ENCODE measurements around the gene ADAMTS13. TPM values are rescaled to one million over a fixed set of nuclear protein-coding genes. Genes with fewer than 3 reads are reported as not detected.

The ADAMTS13 gene
- total RNA-seq, 3 donors from 2014 or later (not counting 1 experiment from before 2014, with no cell fraction given): 2.3 to 3.0 (median 2.8) TPM

DNA sequence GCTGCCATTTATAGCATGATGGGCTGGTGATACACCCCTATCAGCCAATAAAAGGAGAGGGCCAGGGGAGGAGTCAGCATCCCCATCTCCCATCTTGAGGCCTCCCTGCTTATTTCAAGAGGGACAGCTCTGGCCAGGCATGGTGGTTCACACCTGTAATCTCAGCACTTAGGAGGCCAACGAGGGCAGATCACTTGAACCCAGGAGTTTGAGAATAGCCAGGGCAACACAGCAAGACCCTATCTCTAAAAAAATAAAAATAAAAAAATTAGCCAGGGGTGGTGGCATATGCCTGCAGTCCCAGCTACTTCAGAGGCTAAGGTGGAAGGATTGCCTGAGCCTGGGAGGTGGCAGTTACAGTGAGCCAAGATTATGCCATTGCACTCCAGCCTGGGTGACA, 14.1 kb upstream of the ADAMTS13 start:
- DNase-seq: no peak
- H3K27ac ChIP-seq (ENCODE audit: low read length): no peak overlapping the region

DNA sequence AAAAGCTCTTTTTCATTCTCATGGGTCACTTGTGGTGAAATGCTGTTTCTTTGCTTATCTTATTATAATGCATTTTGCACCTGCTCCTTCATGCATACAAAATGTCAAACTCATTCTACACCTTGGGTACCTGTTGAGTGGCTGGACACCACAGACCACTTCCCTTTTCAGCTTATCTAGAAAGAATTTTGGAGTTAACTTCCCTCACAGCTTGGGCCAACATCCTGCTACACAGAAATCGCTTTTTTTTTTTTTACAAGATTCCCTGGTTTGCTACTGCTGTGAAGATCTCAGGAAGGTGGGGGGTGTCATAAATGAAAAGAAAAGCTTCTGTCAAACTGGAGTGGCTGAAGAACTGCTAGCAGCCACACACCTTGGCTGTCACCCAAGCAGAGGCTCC, 7.0 kb upstream of the ADAMTS13 start:
- Mint-ChIP-seq H3K27ac (peak overlapping the region in 1 of 2 donors; percentile 36), H3K4me3 (no peak overlapping the region), H3K4me1 (peaks cover 44 to 58% of the 10 kb centered on the region in 2 donors), H3K9me3 (no peaks in the 10 kb centered on the region), H3K27me3 (ENCODE audit: low read depth in 2 of 2) (no peaks in the 10 kb centered on the region), H3K36me3 (peaks cover 9% of the 10 kb centered on the region)
- peaks cover 30% of the 10 kb centered on the region for H3K4me1 ChIP-seq (ENCODE audit: control insufficient read depth, insufficient read depth, low read length)
- no CpG with 5 or more reads among the region's 1 CpG for WGBS (ENCODE audit: insufficient coverage)
- ATAC-seq: no peak
- H3K9me3 ChIP-seq (ENCODE audit: control insufficient read depth, insufficient read depth, low read length): no peaks in the 10 kb centered on the region
- H3K27me3 ChIP-seq (ENCODE audit: control insufficient read depth, insufficient read depth, low read length): no peaks in the 10 kb centered on the region
- TF ChIP-seq, protein P1, sequence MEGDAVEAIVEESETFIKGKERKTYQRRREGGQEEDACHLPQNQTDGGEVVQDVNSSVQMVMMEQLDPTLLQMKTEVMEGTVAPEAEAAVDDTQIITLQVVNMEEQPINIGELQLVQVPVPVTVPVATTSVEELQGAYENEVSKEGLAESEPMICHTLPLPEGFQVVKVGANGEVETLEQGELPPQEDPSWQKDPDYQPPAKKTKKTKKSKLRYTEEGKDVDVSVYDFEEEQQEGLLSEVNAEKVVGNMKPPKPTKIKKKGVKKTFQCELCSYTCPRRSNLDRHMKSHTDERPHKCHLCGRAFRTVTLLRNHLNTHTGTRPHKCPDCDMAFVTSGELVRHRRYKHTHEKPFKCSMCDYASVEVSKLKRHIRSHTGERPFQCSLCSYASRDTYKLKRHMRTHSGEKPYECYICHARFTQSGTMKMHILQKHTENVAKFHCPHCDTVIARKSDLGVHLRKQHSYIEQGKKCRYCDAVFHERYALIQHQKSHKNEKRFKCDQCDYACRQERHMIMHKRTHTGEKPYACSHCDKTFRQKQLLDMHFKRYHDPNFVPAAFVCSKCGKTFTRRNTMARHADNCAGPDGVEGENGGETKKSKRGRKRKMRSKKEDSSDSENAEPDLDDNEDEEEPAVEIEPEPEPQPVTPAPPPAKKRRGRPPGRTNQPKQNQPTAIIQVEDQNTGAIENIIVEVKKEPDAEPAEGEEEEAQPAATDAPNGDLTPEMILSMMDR (IDR thresholded peaks at IDR 0.05): no peak
- intact Hi-C loops (cut with micrococcal nuclease): no loop called here
- no peak for DNase-seq
- no peak overlapping the region for H3K4me3 ChIP-seq (ENCODE audit: low read length)
- H3K27ac ChIP-seq (ENCODE audit: low read length): no peak overlapping the region
- peaks cover 43% of the 10 kb centered on the region for H3K36me3 ChIP-seq (ENCODE audit: control insufficient read depth, insufficient read depth, low read length)

More for the DNA sequence above, 14.1 kb upstream of the ADAMTS13 start:
- Histone ChIP-seq H3K27me3 (ENCODE audit: control insufficient read depth, insufficient read depth, low read length) (no peaks in the 10 kb centered on the region), H3K4me3 (ENCODE audit: low read length) (no peak overlapping the region), H3K9me3 (ENCODE audit: control insufficient read depth, insufficient read depth, low read length) (no peaks in the 10 kb centered on the region), H3K36me3 (ENCODE audit: control insufficient read depth, insufficient read depth, low read length) (peaks cover 67% of the 10 kb centered on the region), H3K4me1 (ENCODE audit: control insufficient read depth, insufficient read depth, low read length) (no peaks in the 10 kb centered on the region)
- no peak overlapping the region for H3K27ac Mint-ChIP-seq
- H3K9me3 Mint-ChIP-seq: no peaks in the 10 kb centered on the region
- TF ChIP-seq, protein P1 (IDR thresholded peaks at IDR 0.05): no peak
- no peaks in the 10 kb centered on the region for H3K27me3 Mint-ChIP-seq (ENCODE audit: low read depth in 2 of 2)
- no peak overlapping the region for H3K4me3 Mint-ChIP-seq
- 100% methylated on average over 1 of the region's 1 CpG for WGBS (ENCODE audit: insufficient coverage)
- H3K4me1 Mint-ChIP-seq: peaks cover 0 to 5% of the 10 kb centered on the region in 2 donors
- peaks cover 14% of the 10 kb centered on the region for H3K36me3 Mint-ChIP-seq
- ATAC-seq: no peak
- intact Hi-C loops (cut with micrococcal nuclease): no loop called here

DNA sequence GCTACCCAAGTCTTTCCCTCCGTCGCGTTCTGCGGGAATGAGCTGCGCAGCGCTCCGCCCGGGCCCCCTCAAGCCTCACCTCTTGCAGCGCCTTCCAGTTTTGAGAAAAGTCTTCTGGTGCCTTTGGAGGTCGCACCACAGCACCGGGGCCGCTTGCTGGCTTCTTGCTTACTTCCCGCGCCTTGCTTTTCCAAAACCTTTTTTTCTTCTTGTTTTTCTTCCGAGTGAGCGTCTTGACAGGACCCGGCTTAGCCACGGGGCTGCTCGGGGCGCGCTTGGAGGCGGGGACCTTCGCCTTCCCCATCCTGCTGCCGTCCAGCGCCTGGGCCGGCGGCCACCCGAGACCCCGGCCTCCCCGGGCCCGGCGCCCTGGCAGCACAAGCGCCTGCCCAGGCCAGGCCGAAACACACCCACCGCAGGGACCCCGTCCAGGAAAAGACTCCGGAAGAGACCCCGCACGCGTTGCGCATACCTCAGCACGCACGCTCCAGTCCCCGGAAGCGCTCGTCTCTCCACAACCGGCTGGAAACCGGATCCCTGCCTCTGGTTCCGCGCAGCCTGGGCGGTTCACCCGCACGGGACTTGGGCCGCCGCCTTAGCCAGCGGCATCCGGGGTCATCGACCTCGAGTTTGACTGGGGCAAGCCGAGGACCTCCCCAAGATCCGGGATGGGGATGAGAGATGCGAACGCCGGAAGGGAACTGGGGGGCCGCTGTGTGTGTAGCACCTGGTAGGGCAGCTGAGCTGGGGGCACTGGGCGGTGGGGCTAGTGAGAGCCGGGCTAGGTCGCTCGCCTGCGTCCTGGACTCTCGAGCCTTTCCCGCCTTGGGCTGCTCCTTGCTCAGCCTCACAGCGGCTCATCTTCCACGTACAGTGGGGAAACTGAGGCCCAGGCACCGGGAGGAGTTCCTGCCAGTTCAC, 4.4 kb upstream of the ADAMTS13 start, which contains the start of gene REXO4:
TSS of gene REXO4 (minus strand) at position 470 of the 921 bp plus-strand sequence. CDS start at position 304, 166 bp downstream.
- under 1% methylated on average over 75 of the region's 75 CpGs for WGBS (ENCODE audit: insufficient coverage)
- Mint-ChIP-seq H3K9me3 (no peaks in the 10 kb centered on the region), H3K36me3 (no peaks in the 10 kb centered on the region), H3K4me3 (peak within 1 kb of the TSS; percentile 90), H3K27ac (peak within 1 kb of the TSS; percentile 84 to 89), H3K27me3 (ENCODE audit: low read depth in 2 of 2) (no peaks in the 10 kb centered on the region), H3K4me1 (peaks cover 44 to 58% of the 10 kb centered on the region in 2 donors)
- Histone ChIP-seq H3K27me3 (ENCODE audit: control insufficient read depth, insufficient read depth, low read length) (no peaks in the 10 kb centered on the region), H3K36me3 (ENCODE audit: control insufficient read depth, insufficient read depth, low read length) (peaks cover 19% of the 10 kb centered on the region), H3K4me3 (ENCODE audit: low read length) (peak within 1 kb of the TSS; percentile 80), H3K9me3 (ENCODE audit: control insufficient read depth, insufficient read depth, low read length) (no peaks in the 10 kb centered on the region), H3K27ac (ENCODE audit: low read length) (peak within 1 kb of the TSS; percentile 90), H3K4me1 (ENCODE audit: control insufficient read depth, insufficient read depth, low read length) (peaks cover 36% of the 10 kb centered on the region)
- TF ChIP-seq, protein P1 (IDR thresholded peaks at IDR 0.05): no peak
- DNase-seq: peak; percentile 74 to 91
- intact Hi-C loops (cut with micrococcal nuclease): no loop called here
- peak; percentile 86 to 89 (median 89) for ATAC-seq

All from natural killer cell (primary cell).